COLO829 (cell line): Measurements from ENCODE around the gene ENG.

Source experiments
- DNase-seq: peaks from one replicate; pipeline ENCODE4 v3.0.0; 2012; ENCODE audit warnings: low spot score

The ENG gene

GRCh38 chr9:127813686-127814226 lies 40.7 kb downstream of the ENG start:
- DNase-seq, result no peak

- no peak for DNase-seq
Measured at GRCh38 chr9:127812936-127813675, 41.4 kb downstream of the ENG start.

DNA sequence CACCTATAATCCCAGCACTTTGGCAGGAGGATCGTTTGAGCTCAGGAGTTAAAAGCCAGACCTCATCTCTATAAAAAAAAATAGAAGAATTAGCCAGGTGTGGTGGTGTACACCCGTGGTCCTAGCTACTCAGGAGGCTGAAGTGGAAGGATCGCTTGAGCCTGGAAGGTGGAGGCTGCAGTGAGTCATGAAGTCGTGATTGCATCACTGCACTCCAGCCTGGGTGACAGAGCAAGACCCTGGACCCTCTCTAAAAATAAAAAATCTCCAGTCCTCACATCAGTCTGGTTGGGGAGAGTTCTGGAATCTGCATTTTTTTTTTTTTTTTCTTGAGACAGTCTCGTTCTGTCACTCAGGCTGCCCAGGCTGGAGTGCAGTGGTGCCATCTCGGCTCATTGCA lies 42.4 kb downstream of the ENG start:
- DNase-seq, result no peak

GRCh38 chr9:127810378-127811187 lies 43.9 kb downstream of the ENG start:
- DNase-seq, result no peak

DNA sequence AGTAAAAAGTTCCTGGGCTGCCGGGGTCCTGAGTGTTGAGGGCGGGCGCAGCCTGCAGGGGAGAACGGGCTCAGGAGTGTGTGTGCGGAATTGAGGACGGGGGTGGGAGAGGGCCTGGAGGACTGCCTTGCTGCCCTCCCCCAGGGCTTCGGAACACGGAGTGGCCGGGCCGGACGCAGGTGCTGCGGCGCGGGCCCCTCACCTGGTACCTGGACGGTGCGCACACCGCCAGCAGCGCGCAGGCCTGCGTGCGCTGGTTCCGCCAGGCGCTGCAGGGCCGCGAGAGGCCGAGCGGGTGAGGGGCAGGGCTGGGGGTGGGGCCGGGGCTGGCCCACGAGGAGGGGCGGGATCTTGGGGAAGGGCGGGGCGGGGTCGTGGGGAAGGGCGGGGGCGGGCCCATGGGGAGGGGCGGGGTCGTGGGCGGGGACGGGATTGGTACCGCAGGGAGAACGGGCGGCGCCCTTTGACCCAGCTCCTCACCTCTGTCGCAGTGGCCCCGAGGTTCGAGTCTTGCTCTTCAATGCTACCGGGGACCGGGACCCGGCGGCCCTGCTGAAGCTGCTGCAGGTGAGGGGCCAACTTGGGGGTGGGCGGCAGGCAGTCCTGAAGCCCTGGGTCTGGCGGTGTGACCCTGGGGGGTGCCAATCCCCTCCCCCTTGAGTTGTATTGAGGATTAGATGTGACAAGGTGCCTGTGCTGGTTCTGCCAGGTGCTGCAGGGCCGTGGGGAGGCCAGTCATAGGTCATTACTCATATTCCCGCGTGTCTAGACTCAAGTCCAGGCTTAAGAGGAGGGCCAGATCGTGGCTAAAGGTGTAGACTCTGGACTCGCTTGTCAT lies 44.7 kb downstream of the ENG start:
- peak; percentile 46 for DNase-seq

GRCh38 chr9:127809002-127809539 lies 45.4 kb downstream of the ENG start:
- no peak for DNase-seq

GRCh38 chr9:127808347-127809001 lies 46.0 kb downstream of the ENG start:
- no peak for DNase-seq

GRCh38 chr9:127806871-127807270 lies 47.6 kb downstream of the ENG start:
- no peak for DNase-seq

GRCh38 chr9:127805620-127806019 lies 48.8 kb downstream of the ENG start:
- peak; percentile 36 for DNase-seq

GRCh38 chr9:127803507-127804352 lies 50.7 kb downstream of the ENG start:
- DNase-seq, result peak; percentile 39

DNA sequence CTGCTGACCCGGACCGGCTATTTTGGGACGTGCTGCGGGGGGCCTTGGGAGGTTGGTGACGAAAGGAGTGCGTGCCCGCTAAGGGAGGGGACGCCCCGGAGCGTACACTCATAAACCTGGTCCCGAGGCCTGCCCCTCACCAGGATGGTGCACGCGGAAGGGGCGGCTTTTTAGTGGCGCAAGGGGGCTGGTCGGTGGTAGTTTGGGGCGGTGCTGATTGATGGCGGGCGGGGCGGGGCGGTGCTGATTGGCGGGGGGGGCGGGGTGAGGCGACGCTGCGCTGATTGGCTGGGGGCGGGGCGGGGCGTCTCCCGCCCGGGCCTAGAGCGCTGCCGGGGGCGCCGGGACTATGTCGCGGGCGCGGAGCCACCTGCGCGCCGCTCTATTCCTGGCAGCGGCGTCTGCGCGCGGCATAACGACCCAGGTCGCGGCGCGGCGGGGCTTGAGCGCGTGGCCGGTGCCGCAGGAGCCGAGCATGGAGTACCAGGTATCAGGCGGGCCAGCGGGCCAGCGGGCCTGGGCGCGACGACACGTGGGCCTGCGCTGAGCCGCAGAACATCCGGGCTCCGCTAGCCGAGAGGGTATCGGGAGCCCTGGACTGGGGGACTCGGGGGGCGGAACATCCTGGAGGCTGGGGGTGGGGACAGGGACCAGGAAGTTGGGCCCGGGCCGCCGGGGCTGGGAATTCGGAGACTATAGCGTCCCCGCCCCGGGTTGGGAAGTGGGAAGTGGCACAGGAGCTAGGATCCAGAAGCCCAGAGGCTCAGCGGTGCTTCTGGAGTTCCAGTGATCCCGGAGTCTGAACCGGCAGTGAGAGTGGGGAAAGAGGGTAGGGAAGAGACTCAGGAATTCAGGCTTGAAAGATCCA lies 51.6 kb downstream of the ENG start, which contains the start of gene FPGS:
Gene FPGS, plus strand, starts transcription at position 307 of the 868 bp plus-strand sequence. Its CDS starts 43 bp downstream, at position 350.
- DNase-seq, result peak; percentile 93

DNA sequence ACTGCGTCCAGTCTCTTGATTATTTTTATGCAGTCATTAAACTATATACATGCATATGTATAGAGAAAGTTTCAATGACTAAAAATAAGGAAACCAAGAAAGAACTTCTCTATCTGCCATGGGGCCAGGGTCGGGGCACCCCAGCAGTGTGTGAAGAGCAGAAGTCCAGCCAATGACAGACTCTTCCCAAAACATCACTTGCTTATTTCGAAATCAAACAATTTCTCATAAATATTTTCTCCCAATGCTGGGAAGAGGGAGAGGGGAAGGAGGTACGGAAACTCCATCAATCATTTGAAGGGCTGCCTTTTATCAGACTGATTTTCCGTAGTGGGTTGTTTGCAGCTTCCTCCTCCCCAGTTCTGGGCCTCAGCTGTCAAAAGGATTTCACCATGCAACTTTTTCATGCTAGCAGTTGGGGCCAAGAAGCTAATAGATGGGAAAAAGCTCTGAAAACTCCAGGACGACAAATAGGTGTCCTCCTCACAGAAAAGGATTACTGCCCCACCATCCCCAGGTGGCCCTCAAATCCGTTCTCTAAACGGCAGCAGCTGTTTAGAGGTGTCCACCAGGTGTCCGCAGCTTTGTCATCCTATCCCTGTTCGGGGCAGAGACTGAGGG lies 52.4 kb downstream of the ENG start:
- DNase-seq, result no peak

GRCh38 chr9:127796852-127797370 lies 57.5 kb downstream of the ENG start:
- no peak for DNase-seq

DNA sequence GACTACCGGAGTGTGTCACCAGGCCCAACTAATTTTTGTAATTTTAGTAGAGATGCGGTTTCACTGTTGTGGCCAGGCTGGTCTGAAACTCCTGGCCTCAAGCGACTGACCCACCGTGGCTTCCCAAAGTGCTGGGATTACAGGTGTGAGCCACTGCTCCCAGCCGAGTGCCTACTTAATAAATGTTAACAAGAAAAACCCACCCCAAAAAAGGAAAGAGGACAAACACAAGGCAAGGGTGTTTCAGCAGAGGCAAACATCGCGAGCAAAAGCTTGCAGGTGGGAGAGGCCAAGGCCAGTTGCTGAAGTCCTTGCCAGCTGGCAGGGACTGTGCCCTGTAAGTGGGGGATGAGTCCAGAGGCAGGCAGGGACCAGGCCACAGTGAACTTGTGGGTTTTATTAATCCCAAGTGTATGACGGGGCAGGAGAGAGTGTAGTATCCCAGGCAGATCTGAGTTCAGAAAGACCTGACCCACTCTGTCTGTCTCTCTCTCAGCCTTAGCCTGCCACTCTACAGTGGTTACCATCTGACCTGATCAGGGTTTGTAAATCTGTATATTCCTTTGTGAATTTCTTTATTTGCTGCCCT lies 58.1 kb downstream of the ENG start:
- no peak for DNase-seq

- no peak for DNase-seq
Measured at GRCh38 chr9:127794001-127794791, 60.3 kb downstream of the ENG start.

GRCh38 chr9:127793093-127793708 lies 61.3 kb downstream of the ENG start:
- DNase-seq, result no peak
